Muscle of back (tissue), 11 donors: ENCODE data around the gene PRPF6. TPM values are rescaled to one million over a fixed set of nuclear protein-coding genes. Genes with fewer than 3 reads are reported as not detected.
A peak's percentile ranks its signal among the peaks of the same experiment; 100 is the strongest.
"Not testable (repeated sequence)": the region's sequence is repeated elsewhere in the genome, so short reads cannot be mapped to it uniquely, and the experiment has no call there.

Experiments used
- DNase-seq, 3 donors: peaks; one replicate each; pipeline versions ENCODE4 v3.0.0 to v3.0.0-alpha.2; 2013
- polyA plus RNA-seq, 10 donors: library from polyadenylated mRNA; unstranded; fragments of 120-200 nt; gene quantifications; one replicate each; pipeline ENCODE4 v1.2.1, GENCODE V29; 2013; ENCODE audit not compliant: insufficient read length in 10 of 10

PRPF6 gene
- polyA plus RNA-seq, 10 donors, result 45.9 to 58.2 (median 52.8) TPM

DNA sequence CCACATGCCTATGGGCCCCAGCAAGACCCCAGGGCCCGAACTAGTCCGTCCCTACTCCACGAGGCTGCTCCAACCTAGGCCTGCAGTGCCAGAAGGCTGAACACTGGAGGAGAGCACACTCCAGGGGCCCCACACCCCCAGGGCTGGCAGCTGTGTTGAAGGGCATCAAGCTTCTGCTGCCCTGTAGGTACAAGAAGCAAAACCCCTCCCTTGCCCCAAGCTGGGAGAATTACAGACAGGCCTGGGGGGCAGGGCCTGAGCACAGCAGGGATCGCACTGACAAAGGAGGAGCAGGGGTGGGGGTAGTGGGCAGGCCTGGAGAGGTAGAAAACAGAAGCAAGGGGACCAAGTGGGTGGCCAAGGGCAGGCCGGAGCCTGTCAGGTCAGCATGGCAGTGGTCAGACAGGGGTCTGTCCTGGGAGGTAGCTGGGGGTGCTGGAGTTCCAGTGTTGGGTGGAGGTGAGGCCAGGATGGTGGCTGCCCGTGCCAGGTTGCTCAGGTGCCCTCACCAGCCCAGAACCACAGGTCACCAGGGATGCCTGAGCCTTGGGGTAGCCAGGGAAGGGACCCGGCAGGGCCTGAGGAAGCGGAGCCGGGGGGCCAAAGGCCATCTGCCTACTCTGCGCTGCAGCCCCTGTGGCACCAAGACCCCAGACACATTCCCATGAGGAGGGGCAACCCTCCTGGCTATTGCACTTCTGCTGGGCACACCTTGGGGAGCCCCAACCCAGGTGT lies 21.8 kb upstream of the PRPF6 start:
- no peak for DNase-seq

- no peak for DNase-seq
Measured at GRCh38 chr20:63959699-63960075, 21.2 kb upstream of the PRPF6 start.

- DNase-seq, result not testable (repeated sequence)
Measured at GRCh38 chr20:63960654-63961621, 20.0 kb upstream of the PRPF6 start.

DNA sequence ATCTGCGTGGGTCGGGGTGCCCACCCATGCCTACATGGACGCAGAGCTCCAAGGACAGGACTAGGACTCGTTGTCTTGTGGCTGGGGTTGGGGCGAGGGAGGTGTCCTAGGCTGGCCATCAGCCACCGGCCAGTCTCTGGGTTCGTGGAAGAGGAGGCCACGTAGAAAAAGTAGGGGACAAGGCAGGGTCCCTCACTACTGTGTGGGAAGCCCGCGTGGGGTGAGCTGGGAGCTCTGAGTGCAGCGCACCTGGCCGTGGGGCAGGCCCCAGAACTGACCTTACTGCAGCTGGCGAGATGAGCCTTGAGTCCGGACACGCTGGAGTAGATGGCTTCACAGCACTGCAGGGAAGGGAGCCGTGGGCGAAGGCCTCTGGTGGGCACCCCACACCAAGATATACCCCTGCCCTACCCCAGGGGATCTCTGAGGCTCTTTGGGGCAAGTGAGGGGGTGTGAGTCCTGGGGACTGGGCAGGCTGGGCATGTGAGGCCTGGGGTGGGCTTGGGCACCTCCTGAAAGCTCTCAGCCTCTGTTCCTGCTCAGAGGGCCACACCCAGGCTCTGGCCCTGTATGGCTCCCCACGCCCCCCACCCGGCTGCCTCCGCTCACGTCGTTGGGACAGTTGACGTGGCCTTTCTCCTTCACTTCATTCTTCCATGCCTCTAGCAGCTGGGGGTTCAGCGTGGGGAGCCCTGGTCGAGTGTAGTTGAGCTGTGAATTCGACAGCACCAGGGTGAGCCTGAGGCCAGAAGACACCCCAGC lies 19.1 kb upstream of the PRPF6 start:
- no peak for DNase-seq

GRCh38 chr20:63962426-63963347 lies 18.2 kb upstream of the PRPF6 start:
- DNase-seq, result no peak

- DNase-seq, result no peak
Measured at GRCh38 chr20:63963348-63963741, 17.6 kb upstream of the PRPF6 start.

GRCh38 chr20:63963784-63964301 lies 17.1 kb upstream of the PRPF6 start:
- DNase-seq, result no peak

- no peak for DNase-seq
Measured at GRCh38 chr20:63964412-63964811, 16.5 kb upstream of the PRPF6 start.

- no peak for DNase-seq
Measured at GRCh38 chr20:63966172-63966943, 14.6 kb upstream of the PRPF6 start.

DNA sequence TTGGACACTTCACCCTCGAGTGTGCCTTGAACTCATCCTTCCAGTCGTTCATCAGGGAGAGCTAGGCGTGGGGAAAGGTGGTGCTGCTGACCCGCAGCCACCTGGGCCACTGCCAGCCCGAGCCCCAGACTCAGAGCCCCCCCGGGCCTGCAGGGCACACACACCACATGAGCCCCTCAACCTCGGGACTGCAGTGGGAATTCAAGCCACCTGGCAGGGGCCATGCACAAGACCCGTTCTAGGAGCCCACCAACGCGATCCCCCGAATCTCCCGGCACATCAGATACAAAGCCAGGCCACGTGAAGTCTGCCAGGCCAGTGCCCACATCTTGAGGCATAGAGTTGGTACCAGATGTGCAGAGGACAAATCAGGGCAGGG lies 14.0 kb upstream of the PRPF6 start:
- DNase-seq, result no peak

DNA sequence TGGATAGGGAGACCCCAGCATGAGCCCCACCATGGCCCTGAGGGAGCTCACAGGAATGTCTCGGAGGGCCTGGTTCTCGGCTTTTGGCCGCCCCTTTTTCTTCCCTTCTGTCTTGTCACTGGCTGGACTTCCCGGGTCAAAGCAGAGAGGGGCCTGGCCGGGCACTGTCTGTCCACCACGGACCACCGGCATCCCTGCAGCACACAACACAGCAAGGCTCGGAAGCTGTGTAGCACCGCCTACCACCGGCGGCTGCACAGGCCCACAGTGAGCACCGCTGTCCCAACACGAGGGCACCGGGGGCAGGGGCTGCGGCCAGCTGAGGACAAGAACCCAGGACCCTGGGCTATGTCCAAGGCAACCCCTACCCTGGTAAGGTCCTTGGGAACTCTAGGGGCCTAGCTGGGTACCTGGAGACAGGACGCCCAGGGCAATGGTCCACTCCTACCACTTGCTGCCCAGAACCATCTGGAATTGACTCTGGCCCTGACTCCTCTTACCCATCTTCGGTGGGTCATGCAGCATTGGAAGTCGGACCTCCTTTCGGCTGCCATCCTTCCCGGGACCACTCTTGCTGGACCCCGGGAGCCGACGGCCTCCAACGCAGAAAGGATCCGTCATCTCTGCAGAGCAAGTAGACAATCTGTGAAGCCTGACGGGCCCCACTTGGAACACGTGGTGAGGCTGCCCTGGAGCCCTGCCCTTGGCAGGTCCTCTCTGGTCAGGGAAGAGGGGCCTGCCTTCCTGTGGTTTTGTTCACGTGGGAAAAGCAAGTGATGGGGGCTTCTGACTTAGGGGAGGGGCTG lies 13.4 kb upstream of the PRPF6 start:
- DNase-seq, result peak in 1 of 3 donors; percentile 4

- peak in 1 of 3 donors; percentile 14 for DNase-seq
Measured at GRCh38 chr20:63968136-63968927, 12.6 kb upstream of the PRPF6 start.

DNA sequence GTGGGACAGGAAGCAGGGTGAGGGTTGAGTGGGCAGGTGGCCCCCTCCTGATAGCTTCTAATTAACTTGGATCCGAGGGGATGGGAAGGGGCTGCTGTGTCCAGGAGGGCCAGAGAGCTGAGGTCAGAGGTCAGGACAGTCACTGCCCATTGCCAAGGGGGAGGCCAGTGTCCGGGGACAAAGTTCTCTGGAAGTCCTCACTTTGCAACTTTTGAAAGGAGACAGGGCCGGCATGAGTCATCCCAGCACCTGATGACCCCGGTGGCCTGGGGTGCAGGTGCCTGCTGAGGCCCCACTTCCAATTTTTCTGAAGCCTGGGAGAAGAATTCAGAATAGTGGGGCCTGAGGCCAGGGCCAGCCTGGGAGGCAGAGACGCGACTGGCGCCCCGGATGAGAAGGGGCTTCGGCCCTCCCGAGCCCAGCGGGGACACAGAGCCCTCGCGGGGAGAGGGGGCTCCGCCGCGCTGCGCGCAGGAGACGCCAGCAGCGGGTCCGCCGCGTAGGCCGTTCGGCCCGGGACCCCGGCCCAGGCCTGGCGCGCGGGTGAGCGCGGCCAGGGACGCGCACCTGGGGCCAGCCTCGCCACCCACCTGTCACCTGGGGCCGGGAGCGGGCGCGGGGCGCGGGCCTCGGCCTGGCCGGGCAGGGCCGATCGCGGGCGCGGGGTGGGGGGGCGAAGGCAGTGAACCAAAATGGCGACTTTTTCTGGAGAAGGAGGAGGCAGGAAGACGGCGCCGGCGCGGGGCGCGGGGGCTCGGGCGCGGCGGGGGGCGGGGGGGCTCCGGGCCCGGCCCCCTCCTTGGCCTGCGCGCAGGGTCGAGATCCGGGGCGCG lies 11.8 kb upstream of the PRPF6 start:
- peak in 1 of 3 donors; percentile 51 for DNase-seq

DNA sequence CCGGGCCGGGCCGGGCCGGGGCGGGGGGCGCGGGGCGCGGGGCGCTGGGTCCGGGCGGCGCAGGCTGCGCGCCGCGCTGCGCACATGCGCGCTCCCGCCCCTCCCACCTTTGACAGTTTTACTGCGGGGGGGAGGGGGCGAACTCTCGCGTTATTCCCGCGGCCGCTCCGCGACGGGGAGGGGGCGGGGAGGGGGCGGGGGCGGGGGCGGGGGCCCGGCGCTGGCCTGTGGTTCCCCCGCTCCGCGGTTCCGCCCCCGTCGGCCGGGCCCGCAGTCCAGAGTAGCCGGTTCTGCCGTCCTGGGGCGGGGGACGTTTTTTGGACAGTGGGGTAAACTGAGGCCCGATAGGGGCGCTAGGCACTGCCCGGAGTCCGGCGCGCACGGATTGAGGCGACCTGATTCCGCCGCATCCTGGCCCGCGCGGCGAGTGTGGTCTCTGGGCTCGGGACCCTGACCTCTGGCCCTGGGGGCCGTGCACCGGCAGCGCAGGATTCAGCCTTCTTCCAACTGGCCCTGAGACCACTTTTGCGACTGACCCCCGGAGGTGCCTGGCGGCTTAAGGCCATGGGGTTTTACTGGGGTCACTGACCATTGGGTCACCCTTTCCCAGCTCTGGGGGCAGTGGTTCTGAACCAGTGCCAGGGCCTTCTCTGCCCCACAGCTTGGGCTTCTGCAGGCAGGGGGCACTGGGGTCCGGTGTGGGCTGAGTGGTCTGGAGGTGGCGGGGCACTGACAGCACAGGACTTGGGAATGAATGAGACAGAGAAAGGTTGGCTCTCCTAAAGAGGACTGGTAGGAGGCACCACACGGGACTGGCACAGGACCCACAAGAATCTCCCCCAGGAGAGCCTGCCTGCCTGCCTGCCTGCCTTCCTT lies 10.9 kb upstream of the PRPF6 start, which contains the start of gene ZNF512B:
Gene ZNF512B, minus strand, starts transcription at position 93 of the 876 bp plus-strand sequence. CDS start 1,980 bp downstream, outside the sequence.
- peak in 2 of 3 donors; percentile 83 to 85 for DNase-seq

GRCh38 chr20:63970714-63971431 lies 10.1 kb upstream of the PRPF6 start:
- DNase-seq, result no peak
